SW 1271 (cell line): ENCODE results near the gene NAV2.
"Not testable (repeated sequence)": the region's sequence is repeated elsewhere in the genome, so short reads cannot be mapped to it uniquely, and the experiment has no call there.

Experiments used
- DNase-seq, 2 experiments: peaks; one replicate each; lab custom pipeline; 2025; lab: John Stamatoyannopoulos, UW

NAV2 gene

DNA sequence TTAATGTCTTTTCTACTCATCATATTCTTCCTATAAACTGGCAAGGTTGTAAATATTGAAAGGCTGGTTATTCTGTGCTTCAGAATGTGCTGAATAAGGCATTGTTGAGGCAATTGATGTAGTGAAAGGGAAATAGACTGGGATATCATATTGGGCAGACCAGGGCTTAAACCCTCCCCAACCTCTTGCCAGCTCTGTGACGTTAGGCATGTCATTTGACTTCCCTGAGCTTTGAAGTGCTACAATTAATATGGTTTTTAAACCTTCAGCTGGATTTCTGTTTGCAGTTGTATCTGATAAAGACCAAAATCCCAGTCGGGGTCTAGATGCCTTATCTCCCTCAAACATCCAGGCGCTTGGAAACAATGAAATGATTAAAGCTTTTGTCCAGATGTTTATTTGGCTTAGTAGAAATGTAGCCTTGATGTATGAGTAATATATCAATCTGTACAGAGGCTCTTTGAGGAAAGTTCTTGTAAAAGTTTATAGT, 239.5 kb downstream of the NAV2 start:
- no peak for DNase-seq

DNA sequence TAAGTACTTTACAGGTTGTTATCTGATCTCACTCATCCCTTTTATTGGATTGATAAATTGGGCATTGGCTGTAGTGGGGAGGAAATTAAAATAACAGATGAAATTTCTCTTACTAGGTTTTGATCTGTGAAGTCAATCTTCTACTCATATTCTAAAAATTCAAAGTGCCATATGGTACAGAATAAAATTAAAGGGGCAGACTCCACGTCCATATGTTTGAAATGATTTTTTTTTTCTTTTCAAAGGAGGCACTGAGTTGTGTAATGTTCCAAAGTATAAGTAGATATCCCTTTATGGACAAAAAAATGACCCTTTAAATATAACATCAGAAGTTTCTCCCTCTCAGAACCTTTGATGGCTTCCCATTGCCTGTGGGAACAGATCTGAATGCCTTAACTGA, 240.3 kb downstream of the NAV2 start:
- no peak for DNase-seq

DNA sequence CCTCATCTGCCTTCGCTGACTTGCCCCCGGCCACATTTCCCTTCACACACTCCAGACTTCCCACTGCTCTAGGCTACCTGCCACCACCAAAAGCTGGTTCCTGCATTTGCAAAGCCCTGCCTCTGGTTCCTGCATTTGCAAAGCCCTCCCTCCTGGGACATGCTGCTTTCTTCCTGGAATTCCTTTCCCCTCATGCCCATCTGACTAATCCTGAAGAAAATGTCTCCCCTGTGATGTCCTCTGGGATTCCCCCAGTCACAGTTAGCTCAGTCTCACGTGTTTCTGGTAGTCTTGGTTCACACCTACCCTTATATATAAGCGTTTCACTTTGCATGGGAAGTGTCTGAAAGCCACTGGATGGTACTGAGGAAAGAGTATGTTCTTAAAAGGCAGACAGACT, 240.7 kb downstream of the NAV2 start:
- no peak for DNase-seq

DNA sequence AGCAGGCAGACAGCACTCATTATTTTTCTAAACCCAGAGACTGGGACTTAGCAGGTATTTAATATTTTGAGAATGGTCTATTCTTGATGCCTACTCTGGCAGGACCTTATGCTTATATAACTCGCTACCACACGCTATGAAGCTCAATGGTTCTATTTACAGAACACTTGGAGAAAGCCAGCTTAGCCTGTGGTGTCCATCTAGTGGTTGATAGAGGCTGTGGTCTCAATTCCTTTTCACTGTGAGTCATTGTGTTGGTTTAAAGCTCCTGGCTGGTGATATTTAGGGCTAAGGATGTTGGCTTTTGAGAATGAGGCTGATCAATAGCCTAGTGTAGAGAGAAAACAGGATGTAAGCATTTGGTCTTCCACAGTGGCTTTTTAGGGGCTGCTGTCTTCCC, 241.3 kb downstream of the NAV2 start:
- DNase-seq: peak in 1 of 2 experiments; percentile 36

DNA sequence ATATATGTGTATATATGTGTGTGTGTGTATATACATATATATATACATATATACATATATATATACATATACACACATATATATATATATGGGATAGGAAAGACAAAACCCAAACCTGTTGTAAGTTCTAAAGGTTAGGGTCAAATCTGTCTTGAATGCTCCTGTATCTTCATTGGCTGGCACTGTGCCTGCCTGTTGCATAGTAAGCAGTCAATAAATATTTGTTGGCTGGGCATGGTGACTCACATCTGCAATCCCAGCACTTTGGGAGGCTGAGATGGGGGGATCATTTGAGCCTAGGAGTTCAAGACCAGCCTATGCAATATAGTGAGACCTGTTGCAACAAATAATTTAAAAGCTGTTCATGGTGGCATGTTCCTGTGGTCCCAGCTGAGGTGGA, 242.3 kb downstream of the NAV2 start:
- DNase-seq: no peak

DNA sequence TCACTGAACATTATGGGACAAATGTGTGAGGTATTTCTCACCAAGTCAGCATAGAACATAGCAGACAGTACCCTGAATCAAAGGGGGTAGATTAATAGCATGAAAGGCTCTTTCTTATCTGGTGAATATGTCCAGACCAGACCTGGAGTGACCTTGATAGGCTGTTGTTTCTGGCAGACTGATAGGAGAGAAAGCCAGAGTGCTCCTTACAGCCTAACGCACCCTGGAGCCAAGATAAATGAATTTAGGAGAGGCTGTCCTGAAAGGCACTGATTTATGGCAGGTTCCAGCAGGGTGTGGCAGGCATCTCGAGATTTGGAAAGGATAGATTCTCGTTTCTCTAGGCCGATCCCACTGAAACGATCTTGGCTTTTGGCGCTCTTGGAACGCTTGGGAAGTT, 243.0 kb downstream of the NAV2 start:
- no peak for DNase-seq

DNA sequence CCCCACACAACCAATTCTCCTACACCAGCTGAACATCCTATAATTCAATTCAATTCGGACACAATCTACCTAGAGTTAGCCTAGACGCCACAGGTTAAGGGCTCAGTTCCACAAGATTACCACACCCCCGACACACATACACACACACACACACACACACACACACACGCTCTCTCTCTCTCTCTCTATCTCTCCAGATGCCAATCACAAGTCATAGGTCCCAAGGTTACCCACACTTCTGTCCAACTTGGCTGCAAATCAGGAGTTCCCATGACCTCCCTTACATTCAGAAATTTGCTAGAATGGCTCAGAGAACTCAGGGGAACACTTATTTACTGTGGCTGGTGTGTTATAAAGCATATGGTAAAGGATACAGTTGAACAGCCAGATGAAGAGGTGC, 243.6 kb downstream of the NAV2 start:
- DNase-seq: no peak

DNA sequence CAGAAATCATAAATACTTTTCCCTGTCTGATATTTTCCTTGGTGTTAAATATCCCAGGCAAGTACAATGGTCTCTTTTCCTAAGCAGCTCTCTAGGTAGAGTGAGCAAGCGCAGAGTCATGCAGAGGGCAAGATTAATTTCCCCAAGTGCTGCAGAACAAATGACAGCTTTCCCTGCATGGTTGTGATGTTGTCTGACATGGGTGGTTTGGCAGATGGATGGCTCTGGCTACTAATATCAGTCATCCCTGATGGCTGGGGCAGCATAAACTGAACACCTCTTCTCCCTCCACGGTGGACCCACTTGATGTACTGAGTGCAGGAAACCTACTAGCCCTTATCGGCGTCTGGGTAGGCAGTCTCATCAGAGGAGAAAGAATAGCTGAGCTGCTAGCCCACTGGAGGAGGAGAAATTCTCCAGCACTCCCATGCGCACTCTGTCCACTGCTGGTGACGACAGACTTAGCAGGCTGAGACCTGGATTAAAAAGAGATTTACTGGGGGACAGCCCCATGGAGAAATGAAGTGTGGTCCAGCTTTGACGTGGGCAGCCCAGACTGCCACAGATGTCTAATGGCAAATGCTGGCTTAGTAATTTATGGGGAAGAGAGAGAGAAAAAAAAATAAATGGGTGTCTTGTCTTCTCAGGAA, 244.8 kb downstream of the NAV2 start:
- no peak for DNase-seq

DNA sequence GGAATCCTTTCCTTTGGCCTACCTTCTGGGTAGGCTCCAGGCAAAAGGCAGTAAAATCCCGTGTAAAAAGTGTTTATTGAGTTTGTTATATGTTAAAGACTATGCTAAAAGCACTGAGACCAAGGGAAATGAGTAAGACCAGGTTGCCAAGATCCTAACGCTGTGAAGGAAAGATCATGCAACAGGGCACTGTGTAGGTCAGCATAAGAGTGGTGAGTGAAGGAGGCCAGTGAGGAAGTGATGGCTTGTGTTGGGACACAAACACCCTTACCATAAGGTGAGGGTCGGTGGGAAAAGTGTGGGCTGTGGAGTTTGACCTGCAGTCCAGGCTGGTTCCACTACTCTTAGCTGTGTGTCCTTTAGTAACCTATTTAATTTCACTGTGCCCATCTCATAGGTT, 245.6 kb downstream of the NAV2 start:
- DNase-seq: no peak

DNA sequence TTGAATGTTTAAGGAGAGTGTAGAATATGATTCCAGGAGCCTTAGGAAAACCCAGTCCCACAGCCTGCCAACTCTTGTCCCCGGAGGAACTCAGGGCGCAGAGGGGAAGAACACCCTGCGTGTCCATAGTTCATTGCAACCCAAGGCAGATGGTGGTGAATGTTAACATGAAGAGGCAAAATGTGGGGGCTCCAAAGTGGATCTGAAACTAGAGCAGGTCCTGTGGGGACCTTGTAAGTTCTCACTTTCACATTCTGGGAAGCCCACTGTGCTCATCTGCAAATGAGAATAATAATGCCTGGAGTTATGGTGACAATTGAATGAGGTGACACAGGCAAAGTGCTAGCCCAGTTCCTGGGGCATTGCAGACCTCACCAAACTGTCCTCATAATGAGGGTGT, 246.6 kb downstream of the NAV2 start:
- no peak for DNase-seq

DNA sequence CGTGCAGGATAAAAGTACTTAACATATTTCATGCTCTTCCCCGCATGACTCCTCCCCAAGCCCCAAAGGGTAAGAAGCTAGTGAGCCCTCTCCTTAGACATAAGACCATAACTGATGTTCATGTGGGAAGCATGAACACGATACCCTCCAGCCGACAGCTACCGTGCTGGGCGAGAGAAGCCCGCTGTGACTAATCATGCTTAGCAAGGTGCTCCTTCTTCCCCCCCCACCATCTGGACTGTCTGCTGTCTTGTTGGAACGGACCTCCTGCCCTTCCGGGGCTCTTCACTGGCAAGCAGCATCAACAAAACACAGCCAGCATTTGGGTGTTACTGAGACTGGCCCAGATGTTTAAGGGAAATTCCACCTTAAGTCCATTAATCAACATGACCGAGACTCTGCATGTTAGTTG, 247.0 kb downstream of the NAV2 start:
- DNase-seq: no peak

DNA sequence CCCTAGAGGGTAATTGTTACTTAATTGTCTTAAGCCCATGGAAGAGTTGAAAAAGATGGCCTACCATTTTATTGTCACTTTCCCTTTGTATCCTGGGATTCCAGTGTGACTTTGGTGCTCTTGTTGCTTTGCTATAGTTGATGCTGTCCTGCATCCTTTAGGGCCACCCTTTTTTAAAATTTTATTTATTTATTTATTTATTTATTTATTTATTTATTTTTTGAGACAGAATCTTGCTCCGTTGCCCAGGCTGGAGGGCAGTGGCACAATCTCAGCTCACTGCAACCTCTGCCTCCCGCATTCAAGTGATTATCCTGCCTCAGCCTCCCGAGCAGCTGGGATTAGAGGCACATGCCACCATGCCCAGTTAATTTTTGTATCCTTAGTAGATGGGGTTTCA, 247.8 kb downstream of the NAV2 start:
- not testable (repeated sequence) for DNase-seq

DNA sequence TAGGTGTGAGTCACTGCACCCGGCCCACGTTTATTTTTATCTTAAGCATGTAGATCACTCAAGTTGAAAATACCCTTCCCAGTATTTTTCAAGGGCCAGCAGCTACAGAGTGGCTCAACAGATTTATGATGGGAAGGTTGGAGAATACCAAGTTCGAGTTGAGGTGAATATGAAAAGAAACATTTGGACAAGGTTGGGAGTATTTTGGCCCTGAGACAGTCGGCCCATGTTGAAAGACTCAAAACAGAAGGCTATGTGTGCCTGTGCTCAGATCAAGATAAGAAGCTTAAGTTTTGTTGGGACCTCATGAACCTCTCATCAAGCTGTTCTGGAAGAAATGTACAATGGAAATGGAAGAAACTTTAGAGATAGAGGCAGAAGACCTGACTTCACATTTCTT, 248.6 kb downstream of the NAV2 start:
- DNase-seq: no peak

DNA sequence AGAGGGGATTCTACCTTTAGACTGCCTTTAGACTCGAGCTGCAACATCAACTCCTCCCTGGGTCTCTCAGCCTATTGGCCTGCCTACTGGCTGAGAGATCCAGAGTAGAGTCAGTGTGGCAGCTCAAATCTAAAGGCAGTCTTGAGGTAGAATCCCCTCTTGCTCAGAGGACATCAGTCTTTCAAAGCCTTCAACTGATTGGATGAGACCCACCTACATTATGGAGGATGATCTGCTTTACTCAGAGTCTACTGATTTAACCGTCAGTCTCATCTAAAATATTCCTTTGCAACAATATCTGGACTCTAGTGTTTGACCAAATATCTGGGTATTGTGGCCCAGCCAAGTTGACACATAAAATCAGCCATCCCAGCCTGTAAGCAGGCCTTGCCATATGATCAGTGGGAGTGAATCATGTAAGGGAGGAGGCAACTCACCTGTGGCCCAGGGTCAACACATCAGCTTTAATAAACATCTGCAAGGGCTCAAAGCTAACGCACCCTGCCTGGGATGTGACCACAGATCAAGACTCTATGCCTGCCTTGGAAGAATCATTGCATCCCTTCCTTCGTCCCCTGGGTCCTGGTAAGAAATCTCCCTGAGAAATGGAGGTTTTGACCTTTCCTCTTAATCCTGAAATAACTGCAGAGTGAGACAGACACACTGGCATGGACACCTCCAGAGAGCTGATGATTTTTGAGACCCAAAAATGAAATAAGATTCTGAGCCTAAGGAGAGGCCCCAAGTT, 249.6 kb downstream of the NAV2 start:
- DNase-seq: no peak

DNA sequence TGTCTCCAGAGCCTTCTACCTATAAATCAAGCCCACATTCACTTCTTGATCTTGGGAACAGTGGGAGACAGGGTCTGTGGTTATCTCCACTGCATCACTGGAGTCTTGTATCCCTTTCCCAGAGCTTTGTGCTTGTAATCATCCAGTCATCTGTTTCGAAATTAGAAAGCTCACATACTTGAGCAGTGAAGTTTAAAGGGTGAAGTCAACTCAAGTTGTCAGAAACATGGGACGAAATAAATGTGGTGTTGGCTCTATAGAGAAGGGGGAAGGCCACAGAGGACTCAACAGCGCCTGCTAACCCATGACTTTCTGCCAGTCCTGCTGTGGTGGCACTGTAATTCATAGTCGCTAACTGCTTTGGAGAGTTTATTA, 250.2 kb downstream of the NAV2 start:
- DNase-seq: no peak

DNA sequence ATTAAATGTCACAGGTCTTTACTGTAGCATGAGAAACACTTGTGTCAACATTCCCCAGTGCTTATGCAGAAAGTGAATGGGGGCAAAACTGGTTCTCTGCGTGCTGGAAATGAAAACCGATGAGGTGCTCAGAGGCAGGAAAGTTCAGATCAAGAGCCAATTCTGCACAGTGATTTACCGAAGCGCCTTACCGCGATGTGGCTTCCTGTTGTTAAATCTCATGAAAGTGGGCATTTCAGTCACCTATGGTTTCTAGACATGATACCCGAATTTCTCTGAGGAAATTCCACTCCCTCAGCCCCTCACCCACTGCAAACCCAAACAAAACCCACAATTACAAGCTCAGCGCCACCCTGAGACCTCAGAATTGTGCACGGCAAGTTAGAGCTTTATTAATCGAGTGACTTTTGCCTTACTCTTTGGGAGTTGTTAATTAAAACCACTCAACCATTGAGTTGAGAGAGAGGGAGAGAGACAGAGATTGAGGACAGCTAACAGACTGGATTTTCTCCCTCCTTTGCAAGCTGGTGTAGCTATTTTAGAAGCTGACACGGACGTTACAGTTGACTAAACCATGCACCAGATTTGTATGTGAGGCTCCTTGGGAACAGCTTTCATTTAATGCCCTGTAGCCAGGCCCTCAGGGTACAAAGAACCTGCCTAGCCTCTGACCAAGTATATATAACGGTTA, 251.2 kb downstream of the NAV2 start:
- DNase-seq: no peak

DNA sequence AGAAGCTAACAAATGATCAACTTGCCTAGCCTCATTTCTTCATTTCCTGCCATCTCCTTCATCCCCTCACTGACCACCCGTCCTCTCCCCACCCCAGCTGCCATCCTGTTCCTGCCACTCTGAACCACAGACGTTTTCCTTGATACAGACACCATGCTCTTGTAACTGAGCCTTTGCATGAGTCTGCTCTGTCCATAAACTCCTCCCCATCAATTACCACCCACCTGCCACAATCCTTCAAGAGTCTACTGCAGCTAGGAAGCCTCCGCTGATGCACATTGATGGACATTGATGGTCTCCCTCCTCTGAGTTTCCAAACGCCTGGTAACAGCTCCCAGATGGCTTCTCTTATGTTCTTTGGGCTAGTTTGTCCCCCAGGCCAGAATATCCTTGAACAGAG, 253.8 kb downstream of the NAV2 start:
- DNase-seq: no peak

DNA sequence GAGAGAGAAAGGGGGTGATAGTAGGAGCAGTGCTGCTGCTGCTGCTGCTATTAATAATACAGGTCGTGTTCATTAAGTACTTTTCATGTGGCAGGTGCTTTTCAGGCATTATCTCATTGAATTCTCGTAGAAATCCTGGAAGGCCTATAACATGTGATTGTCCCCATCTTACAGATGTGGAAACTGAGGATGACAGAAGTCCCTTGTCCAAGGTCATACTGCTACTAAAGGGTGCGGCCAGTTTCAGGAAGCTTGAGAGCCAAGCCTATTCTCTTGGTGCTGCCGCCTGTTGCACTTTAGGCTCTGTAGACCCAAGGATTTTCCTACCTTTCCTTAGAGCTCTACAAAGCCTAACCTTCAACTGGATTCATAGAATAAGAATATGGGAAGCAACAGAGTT, 254.3 kb downstream of the NAV2 start:
- no peak for DNase-seq

DNA sequence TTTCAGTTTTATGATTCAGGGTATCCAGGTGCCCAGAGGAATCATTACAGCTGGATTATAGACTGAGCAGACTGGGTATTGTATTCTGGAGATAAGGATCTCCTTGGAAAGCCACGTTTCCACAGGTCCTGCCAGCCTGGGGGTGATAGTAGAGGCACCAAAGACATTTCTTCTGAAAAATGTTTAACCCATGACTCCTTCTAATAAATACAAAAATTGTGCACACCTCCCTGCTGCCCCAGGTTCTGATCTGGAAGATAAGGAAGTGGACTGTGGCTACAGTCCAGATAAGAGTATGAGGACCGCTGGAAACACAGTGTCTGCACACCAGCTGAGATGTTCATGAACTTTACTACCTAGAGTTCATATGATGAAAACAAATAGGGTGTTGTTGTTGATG, 255.2 kb downstream of the NAV2 start:
- no peak for DNase-seq

DNA sequence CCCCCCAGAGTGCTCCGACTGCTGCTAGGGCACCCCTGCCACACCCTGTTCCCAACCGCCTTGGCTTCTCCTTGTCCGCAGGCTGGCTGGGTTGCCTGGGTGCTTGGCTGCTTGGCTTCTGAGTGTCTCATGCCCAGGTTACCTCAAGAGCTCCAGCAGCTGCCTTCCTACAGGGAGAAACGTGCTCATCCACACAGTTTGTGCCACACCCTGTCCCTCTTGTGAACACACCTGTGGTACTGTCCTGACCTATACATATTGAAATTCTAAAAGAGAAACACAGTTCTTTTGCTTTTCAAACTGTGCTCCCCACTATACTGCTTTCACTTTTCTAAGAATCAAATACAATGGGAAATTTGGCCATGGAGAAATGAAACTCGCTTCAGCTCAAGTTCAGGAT, 256.2 kb downstream of the NAV2 start:
- DNase-seq: no peak

DNA sequence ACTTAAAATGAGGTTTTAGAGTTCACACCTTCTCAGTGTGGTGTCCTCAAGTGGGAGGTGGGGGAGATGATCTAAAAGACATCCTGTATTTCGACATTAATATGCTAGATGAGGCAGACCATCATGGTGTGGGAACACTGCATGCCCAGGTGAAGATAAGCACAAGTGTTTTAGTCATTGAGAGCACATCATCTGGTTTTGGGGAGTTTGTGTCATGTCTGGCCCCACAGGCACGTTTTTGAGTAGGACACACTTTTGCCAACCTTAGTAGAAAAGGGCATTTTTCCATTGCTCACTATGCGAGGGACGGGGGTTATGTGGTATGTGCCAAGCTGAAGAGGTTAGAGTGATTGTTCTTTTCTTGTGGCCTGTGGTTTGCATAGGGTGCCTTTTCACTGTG, 258.3 kb downstream of the NAV2 start:
- no peak for DNase-seq

DNA sequence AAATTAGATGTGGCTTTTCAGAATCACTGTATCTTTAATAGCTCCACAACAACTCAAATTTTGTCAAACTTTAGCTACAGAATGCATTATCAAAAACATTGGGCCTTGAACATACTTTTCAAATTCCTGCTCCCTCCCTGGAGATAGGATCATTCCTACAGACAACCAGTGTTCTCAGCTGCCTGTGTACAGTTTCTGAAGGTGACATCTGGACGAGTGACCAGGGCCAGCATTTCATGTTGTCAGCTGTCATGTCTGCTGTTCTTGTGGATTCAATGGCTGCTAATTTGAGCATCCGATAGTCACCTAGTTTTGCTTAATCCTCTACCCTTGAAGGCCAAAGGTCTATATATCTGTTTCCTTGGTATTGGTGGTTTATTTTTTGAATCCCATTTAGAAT, 259.5 kb downstream of the NAV2 start:
- no peak for DNase-seq

DNA sequence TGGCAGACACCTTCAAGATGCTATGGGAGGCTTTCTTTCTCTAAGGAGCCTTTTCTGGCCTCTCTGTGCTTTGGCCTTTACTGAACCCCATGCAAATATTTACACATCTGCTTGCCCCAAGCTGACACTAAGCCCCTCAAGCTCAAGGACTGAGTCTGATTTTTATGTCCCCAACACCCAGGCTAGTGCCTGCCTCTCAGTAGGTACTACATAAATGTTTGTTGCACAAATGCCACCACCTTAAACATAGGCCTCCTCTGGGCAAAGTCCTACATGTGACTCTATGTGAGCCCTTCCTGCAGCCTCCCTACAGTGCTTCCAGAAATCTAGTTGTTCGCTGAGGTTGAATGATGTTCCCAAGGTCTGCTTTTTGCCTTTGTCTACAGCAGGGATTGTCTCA, 260.0 kb downstream of the NAV2 start:
- no peak for DNase-seq
